HuH-7.5 (cell line): ENCODE data around the gene TUSC1.
"Not testable (repeated sequence)": the region's sequence is repeated elsewhere in the genome, so short reads cannot be mapped to it uniquely, and the experiment has no call there.

ENCODE experiments used
- DNase-seq: peaks from one replicate; pipeline ENCODE4 v3.0.0; 2011; ENCODE audit warnings: low spot score

The TUSC1 gene

GRCh38 chr9:25678147-25678666 is at the start of gene TUSC1:
Gene TUSC1 (minus strand): TSS chr9:25678444. CDS start chr9:25678312, 132 bp downstream.
- DNase-seq, result peak; percentile 19

GRCh38 chr9:25726871-25727410 is 48.7 kb upstream of the TUSC1 start:
- no peak for DNase-seq

GRCh38 chr9:25724424-25724823 is 46.2 kb upstream of the TUSC1 start:
- no peak for DNase-seq

GRCh38 chr9:25716220-25716872 is 38.1 kb upstream of the TUSC1 start:
- DNase-seq, result peak; percentile 1

GRCh38 chr9:25709941-25710340 is 31.7 kb upstream of the TUSC1 start:
- no peak for DNase-seq

DNA sequence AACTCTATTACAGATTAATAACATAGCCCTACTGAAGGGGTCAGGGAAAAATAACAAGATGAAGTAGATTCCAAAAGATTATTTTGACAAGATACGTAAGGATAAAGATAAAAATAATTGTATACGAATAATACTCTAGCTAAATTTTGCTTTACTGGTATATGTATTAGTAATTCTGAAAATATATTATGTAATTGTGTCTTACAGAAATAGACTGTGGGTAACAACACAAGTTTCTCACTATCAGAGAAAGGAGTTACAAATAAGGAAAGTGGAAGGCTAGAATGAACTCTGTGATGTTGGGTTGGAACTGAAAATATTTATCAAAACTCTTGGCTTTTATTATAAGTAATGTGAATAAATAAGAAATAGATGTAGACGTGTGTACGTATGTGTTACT is 26.6 kb upstream of the TUSC1 start:
- no peak for DNase-seq

DNA sequence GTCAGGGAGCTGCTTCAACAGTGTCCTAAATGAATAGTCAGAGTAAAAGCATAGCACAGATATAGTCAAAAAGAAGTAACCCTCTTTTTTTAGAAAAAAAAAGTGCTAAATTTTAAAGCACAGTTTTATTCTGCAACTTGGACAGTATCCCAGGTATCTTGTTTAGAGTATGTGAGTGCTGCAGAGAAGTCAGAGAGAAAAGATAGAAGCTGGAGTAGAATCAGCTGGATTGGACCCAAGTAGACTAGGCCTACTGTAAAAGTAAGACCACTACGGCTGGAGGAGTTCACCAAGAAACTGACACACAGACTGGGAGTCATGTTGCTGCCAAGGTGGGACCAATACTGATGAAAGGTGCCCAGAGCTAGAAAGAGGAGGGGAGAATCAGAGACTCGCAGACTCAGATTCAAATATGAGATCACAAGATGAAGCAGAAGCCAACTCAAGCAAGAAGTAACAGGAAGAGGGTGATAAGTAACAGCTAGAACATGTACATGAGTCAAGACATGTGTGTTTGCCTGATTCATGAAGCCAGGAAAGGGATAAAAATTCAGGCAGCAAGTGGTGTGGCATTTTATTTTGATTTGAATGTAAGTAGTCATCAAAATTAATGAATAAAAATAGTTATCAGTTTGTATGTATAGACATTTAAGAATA is 25.6 kb upstream of the TUSC1 start:
- DNase-seq, result no peak

DNA sequence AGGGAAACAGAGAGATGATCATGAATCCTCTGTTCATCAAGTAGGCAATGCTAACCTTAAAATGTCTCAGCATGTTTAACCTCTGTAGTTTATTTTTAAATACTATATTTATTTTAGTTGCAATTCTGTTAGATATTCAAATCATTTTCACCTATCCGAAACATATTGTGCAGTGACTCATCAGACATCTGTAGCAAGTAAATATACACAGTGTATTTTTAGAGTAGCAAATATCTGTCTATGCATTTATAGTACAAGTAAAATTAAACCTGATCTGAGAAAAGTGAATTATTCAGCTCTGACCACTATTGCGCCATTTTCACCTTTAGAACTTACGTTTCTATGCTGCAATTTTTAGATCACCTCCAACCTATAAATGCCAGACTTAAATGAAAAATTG is 24.3 kb upstream of the TUSC1 start:
- DNase-seq, result no peak

GRCh38 chr9:25700899-25701298 is 22.7 kb upstream of the TUSC1 start:
- DNase-seq, result not testable (repeated sequence)

DNA sequence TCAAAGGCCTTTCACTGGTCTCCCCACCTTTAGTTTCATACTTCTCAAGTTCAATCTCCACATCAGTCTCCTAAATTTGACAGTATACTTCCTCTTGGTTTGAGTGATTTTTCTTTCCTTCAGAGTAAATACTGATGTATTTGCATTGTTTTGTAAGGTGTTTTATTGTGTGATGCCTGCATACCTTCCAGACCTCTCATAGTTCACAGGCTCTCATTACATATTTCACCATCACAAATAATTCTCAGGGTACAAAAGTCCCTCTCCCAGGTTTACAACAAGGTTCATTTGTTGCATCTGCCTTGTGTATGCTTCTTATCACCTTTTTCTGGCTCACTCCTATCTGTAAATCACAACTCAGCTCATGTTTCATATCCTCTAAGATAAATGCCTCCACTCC is 22.2 kb upstream of the TUSC1 start:
- DNase-seq, result no peak

GRCh38 chr9:25691786-25692185 is 13.5 kb upstream of the TUSC1 start:
- DNase-seq, result no peak

- no peak for DNase-seq
Observed at GRCh38 chr9:25684321-25684720, 6.1 kb upstream of the TUSC1 start.

- no peak for DNase-seq
Observed at GRCh38 chr9:25681266-25681665, 3.0 kb upstream of the TUSC1 start.

DNA sequence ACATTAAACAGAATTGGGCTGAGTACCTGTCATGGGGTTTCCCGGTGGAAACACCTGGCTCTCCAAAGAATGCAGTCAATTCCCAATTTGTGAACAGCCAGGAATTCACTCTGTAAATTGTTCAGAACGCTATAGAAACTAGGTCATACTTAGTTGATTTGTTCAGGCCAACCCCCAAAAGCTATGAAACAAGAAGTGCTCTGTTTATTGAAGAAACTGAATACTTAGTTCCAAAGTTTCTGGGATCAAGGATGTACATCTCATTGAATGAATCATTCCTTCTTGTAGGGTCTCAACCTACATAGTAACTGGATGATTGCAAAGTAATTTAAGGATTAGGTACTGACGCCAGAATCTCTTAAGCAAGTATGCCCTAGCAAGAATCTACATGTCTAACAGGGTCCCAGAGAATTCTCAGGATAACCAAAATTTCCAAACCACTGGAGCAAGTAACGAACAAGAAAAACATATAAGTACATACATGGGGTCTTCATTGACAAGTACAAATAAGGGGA is 659 bp upstream of the TUSC1 start:
- no peak for DNase-seq

GRCh38 chr9:25677301-25678146 is 720 bp downstream of the TUSC1 start:
- DNase-seq, result peak; percentile 8

DNA sequence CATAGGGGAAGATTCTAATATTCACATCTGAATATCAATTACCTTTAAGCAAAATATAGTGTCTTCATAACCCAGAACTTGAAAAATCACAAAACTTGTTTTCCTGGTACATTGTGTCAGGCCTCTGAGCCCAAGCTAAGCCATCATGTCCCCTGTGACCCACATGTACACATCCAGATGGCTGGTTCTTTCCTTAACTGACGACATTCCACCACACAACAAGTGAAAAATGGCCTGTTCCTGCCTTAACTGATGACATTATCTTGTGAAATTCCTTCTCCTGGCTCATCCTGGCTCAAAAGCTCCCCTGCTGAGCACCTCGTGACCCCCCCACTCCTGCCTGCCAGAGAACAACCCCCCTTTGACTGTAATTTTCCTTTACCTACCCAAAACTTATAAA is 2.4 kb downstream of the TUSC1 start:
- not testable (repeated sequence) for DNase-seq

- DNase-seq, result no peak
Observed at GRCh38 chr9:25658571-25658970, 19.7 kb downstream of the TUSC1 start.

- no peak for DNase-seq
Observed at GRCh38 chr9:25654417-25654816, 23.8 kb downstream of the TUSC1 start.

GRCh38 chr9:25648116-25648515 is 30.1 kb downstream of the TUSC1 start:
- no peak for DNase-seq

- DNase-seq, result no peak
Observed at GRCh38 chr9:25636026-25636425, 42.2 kb downstream of the TUSC1 start.

DNA sequence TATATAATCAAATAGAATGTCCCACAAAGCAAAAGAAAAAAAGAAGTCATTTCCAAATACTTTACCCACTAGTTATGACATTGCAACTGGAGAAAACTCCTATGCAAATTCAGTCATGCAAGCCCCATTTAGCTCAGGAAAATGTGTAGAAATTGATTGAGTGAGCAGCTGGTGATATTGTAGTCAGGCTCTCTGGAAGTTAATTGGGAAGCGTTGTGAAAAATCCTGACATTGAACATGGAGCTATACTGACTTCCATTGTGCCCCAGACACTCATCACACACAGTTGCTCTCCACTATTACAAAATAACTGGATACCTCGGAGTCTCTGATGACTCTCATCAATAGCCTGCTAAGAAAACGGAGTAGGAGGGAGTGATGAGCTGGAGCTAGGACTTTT is 49.0 kb downstream of the TUSC1 start:
- DNase-seq, result no peak
